Omental fat pad (tissue), 4 donors: ENCODE measurements around the gene PLEKHM3. TPM values are rescaled to one million over a fixed set of nuclear protein-coding genes. Genes with fewer than 3 reads are reported as not detected.

Experiments
- ATAC-seq: fragments of 150-250 bp; one replicate; pipeline ENCODE4 v1.9.1; 2016; ENCODE audit warnings: mild to moderate bottlenecking, moderate library complexity; ENCODE audit not compliant: low FRiP score
- DNase-seq: peaks from one replicate; pipeline ENCODE4 v3.0.0-alpha.2; 2019; ENCODE audit warnings: low spot score
- total RNA-seq, 4 donors: library from RNA; depleted of rRNA; stranded (reverse); fragments of >200 nt; gene quantifications; one replicate each; pipeline ENCODE4 v1.1.0, GENCODE V29; 2016
- TF ChIP-seq, protein P1 (sequence below), 3 donors: fragments of 450-650 bp; IDR thresholded peaks; one replicate each; pipeline ENCODE4 v1.5.1; 2016 to 2017; ENCODE audit warnings: antibody characterized with exemption in 3 of 3, mild to moderate bottlenecking in 3 of 3, moderate library complexity in 2 of 3

The PLEKHM3 gene
- total RNA-seq, 4 donors from 2014 or later = 14.1 to 31.4 (median 24.2) TPM

DNA sequence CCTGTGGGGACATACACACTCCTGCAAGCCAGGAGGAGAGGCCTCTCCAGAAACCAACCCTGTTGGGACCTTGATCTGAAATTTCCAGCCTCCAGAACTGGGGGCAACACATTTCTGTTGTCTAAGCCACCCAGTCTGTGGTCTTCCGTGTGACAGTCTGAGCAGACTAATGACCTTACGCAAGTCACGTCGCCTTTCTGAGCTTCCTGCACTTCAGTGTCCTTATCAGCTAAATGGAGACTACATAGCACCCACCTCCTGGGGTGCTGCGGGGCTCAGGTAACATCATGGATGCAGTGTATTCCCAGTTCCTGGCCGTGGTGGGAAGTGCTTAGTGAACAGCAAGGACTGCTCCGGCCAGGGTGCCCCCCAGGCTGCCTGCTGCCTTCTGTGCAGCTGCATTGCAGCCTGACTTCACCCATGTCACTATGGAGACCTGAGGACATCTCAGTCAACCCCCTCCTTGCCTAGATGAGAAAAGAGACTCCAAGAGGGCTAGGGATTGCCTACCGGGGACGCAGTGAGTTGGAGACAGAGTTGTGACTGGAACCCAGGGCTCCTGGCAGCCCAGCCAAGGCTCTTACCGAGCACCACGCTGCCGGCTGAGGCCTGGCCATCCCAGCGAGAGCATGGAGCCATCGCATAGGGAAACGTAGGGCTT is 194.4 kb downstream of the PLEKHM3 start:
- no peak for ATAC-seq
- TF ChIP-seq, protein P1, sequence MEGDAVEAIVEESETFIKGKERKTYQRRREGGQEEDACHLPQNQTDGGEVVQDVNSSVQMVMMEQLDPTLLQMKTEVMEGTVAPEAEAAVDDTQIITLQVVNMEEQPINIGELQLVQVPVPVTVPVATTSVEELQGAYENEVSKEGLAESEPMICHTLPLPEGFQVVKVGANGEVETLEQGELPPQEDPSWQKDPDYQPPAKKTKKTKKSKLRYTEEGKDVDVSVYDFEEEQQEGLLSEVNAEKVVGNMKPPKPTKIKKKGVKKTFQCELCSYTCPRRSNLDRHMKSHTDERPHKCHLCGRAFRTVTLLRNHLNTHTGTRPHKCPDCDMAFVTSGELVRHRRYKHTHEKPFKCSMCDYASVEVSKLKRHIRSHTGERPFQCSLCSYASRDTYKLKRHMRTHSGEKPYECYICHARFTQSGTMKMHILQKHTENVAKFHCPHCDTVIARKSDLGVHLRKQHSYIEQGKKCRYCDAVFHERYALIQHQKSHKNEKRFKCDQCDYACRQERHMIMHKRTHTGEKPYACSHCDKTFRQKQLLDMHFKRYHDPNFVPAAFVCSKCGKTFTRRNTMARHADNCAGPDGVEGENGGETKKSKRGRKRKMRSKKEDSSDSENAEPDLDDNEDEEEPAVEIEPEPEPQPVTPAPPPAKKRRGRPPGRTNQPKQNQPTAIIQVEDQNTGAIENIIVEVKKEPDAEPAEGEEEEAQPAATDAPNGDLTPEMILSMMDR (IDR thresholded peaks at IDR 0.05) = no peak
- no peak for DNase-seq

DNA sequence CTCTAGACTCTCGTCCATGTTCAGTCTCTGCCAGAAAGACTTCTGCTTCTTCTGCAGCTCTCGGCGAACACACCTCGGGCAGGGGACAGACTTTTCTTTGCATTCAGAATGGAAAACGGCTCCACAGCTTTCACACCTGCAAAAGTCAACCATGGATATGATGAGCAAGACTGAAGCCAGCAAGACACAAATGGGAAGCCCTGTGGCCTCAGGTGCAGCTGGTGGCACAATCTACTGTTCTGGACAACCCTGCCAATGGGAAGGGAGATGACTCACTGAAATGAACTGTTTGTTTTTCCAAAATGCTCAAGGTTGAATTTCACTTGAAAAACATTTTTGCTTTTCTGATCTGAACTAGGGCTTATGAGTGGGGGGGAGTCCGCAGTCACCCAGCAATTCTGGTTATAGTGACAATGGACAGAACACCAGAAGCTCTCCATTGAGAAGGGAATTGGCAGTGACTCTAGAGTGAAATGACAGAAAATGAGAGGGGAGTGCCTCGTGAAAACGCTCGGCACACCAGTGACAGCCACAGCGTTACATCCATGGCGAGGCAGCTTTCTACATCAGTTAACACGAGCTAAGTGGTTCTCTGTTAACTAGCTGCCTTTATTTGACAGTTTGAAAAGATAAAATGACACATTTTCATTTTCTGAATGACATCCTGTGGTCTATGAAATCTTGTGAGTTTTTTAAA is 196.8 kb downstream of the PLEKHM3 start:
- ATAC-seq (no peak), DNase-seq (no peak)
- TF ChIP-seq, protein P1 (IDR thresholded peaks at IDR 0.05) = no peak

DNA sequence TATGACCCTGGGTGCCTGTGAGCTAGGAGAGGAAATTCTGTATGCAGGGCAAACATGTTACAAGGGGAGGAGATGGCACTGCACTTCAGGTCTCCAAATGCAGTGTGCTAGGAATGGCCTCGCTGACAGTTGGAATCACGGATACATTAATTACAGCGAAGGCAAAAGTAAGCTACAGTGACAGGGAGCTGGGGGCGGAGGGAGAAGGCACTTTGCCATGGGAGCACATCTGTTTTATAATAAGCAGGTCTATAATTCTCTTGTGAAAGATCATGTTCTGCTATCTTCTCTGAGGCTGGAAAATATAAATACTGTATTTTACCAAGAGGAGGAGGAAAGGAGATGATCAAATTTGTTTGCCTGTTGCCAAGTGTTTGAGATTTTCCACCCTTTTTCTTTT is 199.3 kb downstream of the PLEKHM3 start:
- no peak for DNase-seq

DNA sequence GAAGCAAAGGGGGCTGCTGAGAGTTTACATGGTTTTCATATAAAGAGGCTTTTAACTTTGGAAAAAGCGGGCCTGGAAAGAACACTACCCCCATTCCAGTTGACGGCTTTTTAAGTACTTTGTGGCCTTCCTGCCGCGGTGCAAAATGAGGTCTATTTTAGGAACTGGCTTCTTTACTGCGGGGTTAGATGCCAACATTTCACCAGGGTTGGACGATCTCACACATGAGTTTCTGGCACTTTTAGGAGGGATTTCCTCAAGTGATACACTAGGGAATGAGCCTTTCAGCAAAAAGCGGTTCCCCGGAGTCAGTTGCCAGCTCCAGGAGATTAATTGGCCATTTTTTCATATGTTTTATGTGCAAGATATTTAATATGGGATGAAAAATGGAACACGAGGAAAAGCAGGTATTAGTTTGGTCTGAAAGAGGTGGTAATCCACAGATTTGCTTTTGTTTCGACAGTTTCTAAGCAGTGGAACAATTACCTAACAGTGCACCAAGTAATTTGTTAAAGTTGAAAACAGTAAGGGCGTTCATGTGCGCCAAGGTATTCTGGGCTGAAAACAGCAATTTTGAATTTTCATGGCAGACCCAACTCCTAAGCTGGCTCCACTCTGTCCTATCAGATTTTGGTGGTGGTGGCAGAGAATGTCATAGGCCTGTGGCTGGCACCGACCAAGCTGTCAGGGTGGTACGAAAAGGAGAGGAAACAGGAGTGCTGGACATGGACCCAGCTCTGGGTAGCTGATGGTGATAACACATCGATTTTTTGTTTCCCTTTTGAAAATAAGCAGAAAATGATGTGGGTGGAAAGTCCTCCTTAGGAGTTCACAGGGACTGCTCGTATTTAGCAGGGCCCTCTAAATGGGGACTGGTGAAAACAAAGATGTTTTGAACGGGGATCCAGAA is 200.0 kb downstream of the PLEKHM3 start:
- TF ChIP-seq, protein P1 (IDR thresholded peaks at IDR 0.05) = no peak
- ATAC-seq (no peak), DNase-seq (no peak)

More for the DNA sequence above, 199.3 kb downstream of the PLEKHM3 start:
- TF ChIP-seq, protein P1 (IDR thresholded peaks at IDR 0.05) = no peak
- ATAC-seq = no peak

DNA sequence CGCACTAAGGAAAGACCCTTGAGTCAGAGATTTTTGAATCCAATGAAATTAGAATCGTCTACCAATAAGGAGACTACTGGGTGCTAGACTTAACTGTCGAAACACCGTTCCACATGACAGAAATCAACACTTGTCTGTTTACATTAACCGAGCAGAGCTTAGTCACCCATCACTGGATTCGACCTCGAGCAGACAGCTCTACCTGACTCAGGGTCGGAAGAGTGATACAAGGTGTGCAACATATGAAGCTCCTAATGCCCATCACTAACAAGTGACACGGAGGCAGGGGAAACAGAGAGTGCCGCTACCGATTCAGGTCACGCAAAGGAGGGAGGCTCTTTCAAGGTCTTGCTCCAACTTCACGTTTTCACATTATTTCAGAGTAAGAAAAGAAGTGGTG is 201.5 kb downstream of the PLEKHM3 start:
- DNase-seq = no peak
- ATAC-seq = no peak
- TF ChIP-seq, protein P1 (IDR thresholded peaks at IDR 0.05) = no peak

DNA sequence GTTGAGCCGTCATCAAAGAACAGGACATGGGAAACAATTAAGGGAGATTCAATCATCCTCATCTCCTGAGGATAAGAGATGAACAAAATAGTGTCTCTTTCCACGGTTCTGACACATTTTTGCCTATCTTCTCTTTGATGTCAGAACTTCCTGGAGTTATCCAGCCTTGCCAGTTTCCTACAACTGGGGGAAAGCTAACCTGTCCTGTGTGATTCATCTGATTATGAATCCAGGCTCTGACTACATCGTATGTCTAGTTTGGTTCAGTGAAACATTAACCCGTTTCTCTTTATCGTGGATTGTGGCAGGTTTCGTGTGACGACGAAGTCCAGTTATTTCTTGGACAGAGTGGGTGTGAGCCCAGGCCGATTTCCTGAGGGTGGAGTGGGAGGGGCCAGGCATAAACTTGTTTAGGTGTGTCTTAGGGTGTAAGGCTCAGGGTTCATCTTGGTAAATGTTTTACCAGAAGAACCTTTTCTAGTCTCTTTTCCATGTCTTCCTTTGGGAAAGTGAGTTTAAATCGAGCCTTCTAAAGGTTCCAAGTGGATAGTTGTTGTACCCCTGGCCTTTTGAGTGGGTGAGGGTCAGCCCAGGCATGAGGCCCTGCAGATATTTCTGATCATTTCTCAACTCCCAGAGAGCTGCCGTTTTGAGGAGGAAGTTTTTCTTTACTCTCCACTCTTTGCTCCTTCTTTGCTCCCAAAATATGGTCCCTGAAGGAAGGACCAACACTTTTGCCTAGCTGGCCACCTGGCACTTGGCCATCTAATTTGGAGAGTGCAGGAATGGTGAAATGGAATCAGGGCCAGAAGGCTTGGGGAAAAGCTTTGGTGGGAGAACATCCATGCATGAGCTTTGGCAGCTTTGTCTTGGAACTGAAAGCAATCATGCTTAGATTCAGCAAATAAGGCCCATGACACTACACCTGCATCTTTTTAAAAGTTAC is 205.2 kb downstream of the PLEKHM3 start:
- DNase-seq = no peak
- ATAC-seq = no peak
- TF ChIP-seq, protein P1 (IDR thresholded peaks at IDR 0.05) = no peak
